Ovary (tissue), 9 donors: ENCODE results near the gene ACVR1C. TPM values are rescaled to one million over a fixed set of nuclear protein-coding genes. Genes with fewer than 3 reads are reported as not detected.

Experiments used
- DNase-seq, 5 donors: peaks; one replicate each; pipeline ENCODE4 v3.0.0-alpha.2; 2019 to 2020
- H3K27ac ChIP-seq, 2 donors: fragments of 200-600 bp; one replicate each; pipeline versions ENCODE4 v1.5.1 to v1.8.0; 2019 to 2022
- H3K27me3 ChIP-seq: fragments of 200-600 bp; one replicate; pipeline ENCODE4 v1.8.0; 2022
- H3K36me3 ChIP-seq: fragments of 200-600 bp; sonication (generic); one replicate; pipeline ENCODE4 v1.5.1; 2019
- H3K4me1 ChIP-seq: one replicate; pipeline ENCODE4 v1.8.1; 2013; ENCODE audit warnings: mild to moderate bottlenecking, moderate library complexity; ENCODE audit not compliant: insufficient read depth
- H3K4me3 ChIP-seq: fragments of 200-600 bp; sonication (generic); one replicate; pipeline ENCODE4 v1.5.1; 2017
- H3K9me3 ChIP-seq, 2 donors: fragments of 200-600 bp in 1 of 2; sonication (generic) in 1 of 2; one replicate each; pipeline versions ENCODE4 v1.5.1 to v1.8.1; 2013 to 2019; ENCODE audit warnings: mild to moderate bottlenecking in 1 of 2, moderate library complexity in 1 of 2
- EP300 ChIP-seq: sonication (generic); formaldehyde crosslinking; IDR thresholded peaks from one replicate; pipeline ENCODE4 v1.6.1; 2017; ENCODE audit warnings: antibody characterized with exemption
- POLR2A ChIP-seq: fragments of 450-650 bp; IDR thresholded peaks from one replicate; pipeline ENCODE4 v1.6.1; 2017; ENCODE audit warnings: antibody characterized with exemption, mild to moderate bottlenecking, moderate library complexity
- WGBS, 3 donors: extraction: QIAGEN DNeasy Blood & Tissue Kit in 1 of 3; methylation state at CpG; one replicate each; pipeline versions ENCODE4 v1.1.5 to v1.1.7; 2013 to 2017; 5-methylcytosine and 5-hydroxymethylcytosine counted together
- intact Hi-C, 4 donors: fragments of 100-400 bp; cut with DNase I; formaldehyde crosslinking; loops; one replicate each; pipeline versions ENCODE4 v1.11.0 to v1.15.1; 2022 to 2023
- polyA plus RNA-seq, 2 donors: library from polyadenylated mRNA; stranded (reverse); fragments of 200-250 nt in 1 of 2; fragments of 350-450 nt in 1 of 2; fragmentation: Illumina TruSeq in 1 of 2; extraction: RNeasy Lipid Tissue Mini Kit (QIAGEN cat#74804) in 1 of 2; gene quantifications; one replicate each; pipeline ENCODE4 v1.2.3, GENCODE V29; 2013 to 2014
- total RNA-seq, 7 donors: library from RNA; depleted of rRNA in 2 of 7; stranded (reverse); fragments of >200 nt in 2 of 7; fragmentation: NEBNext Ultra II Directional in 3 of 7; extraction: Animal tissue kit (Norgen Biotek cat#: 25700) in 3 of 7; gene quantifications; one replicate each; pipeline versions ENCODE4 v1.1.0 to v1.2.4, GENCODE V29; 2016 to 2023
- TF ChIP-seq, protein P1 (sequence below), 3 donors: fragments of 450-650 bp in 2 of 3; fragments of 200-600 bp in 1 of 3; IDR thresholded peaks; one replicate each; pipeline versions ENCODE4 v1.5.1 to v1.8.0; 2016 to 2022; ENCODE audit warnings: antibody characterized with exemption in 3 of 3, mild to moderate bottlenecking in 1 of 3
- donor health status: DM: no; HTN: no; CAD: no; lungs with moderate emphysema.
- donor health status: DM: no; HTN: no; CAD: no.
- donor health status: Bipolar disorder and iron deficiency.
- donor health status: DM: yes; HTN: yes; CAD: no.
- donor health status: DM: no; HTN: no; CAD: no.
- donor health status: DM: yes; HTN: yes; CAD: no.

ACVR1C gene
- total and polyA plus RNA-seq, 9 donors, result 0.45 to 8.7 (median 1.8) TPM

DNA sequence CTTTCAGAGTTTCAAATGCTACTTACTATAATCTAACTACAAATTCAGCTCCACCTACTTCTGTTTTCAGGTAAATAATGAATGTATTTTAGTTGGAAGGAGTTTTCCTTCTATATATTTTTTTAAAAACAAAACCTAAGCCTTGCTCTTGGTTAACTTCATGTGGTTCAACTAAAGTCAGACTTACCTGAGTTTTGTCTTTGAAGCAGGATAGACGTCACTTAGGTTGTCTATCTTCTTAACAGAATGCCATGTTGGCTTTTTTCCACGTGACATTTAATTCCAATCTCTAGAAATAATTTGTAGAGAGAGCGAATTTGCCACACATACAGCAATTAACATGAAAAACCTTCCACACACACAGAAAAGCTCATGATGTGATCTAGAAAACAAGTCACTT lies 140.9 kb downstream of the ACVR1C start:
- no peaks in the 10 kb centered on the region for H3K27me3 ChIP-seq
- H3K9me3 ChIP-seq, result no peaks in the 10 kb centered on the region
- intact Hi-C loops, result loop anchor here in 1 of 4 donors (10.0 kb wide), 1 partner anchor 527 kb away; no protein-coding TSS in a partner anchor
- no peaks in the 10 kb centered on the region for H3K36me3 ChIP-seq
- 83 to 85% (median 83%) methylated on average over 3 of the region's 3 CpGs for WGBS, 3 donors
- H3K27ac ChIP-seq, result no peak overlapping the region
- H3K4me3 ChIP-seq, result no peak overlapping the region
- peaks cover 2% of the 10 kb centered on the region for H3K4me1 ChIP-seq
- DNase-seq, result no peak
- no peak for TF ChIP-seq POLR2A
- TF ChIP-seq, protein P1, sequence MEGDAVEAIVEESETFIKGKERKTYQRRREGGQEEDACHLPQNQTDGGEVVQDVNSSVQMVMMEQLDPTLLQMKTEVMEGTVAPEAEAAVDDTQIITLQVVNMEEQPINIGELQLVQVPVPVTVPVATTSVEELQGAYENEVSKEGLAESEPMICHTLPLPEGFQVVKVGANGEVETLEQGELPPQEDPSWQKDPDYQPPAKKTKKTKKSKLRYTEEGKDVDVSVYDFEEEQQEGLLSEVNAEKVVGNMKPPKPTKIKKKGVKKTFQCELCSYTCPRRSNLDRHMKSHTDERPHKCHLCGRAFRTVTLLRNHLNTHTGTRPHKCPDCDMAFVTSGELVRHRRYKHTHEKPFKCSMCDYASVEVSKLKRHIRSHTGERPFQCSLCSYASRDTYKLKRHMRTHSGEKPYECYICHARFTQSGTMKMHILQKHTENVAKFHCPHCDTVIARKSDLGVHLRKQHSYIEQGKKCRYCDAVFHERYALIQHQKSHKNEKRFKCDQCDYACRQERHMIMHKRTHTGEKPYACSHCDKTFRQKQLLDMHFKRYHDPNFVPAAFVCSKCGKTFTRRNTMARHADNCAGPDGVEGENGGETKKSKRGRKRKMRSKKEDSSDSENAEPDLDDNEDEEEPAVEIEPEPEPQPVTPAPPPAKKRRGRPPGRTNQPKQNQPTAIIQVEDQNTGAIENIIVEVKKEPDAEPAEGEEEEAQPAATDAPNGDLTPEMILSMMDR (IDR thresholded peaks at IDR 0.05), result no peak
- TF ChIP-seq EP300, result no peak

DNA sequence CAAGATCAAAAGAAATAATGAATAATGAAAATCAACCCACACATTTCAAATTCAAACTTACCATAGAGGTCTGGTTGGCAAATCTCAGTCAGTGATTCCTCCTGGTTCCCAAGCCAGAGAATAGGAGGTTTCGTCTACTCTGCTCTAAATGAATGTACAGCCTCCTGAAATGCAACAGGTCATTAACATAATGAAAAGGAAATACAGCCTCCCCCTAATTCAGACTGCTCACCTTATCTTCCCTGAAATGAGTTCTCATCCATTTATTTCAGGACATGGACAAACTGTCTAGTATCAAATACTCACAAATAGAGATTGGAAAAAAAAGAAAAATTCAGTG lies 141.4 kb downstream of the ACVR1C start:
- Histone ChIP-seq H3K27me3 (no peaks in the 10 kb centered on the region), H3K27ac (no peak overlapping the region), H3K4me1 (peaks cover 2% of the 10 kb centered on the region), H3K4me3 (no peak overlapping the region), H3K36me3 (no peaks in the 10 kb centered on the region), H3K9me3 (no peaks in the 10 kb centered on the region)
- intact Hi-C loops, result loop anchor here in 1 of 4 donors (10.0 kb wide), 1 partner anchor 528 kb away; no protein-coding TSS in a partner anchor
- DNase-seq, result no peak
- no peak for TF ChIP-seq POLR2A
- TF ChIP-seq, protein P1 (IDR thresholded peaks at IDR 0.05), result no peak
- TF ChIP-seq EP300, result no peak
- 86 to 92% (median 92%) methylated on average over 1 of the region's 1 CpG for WGBS, 3 donors

DNA sequence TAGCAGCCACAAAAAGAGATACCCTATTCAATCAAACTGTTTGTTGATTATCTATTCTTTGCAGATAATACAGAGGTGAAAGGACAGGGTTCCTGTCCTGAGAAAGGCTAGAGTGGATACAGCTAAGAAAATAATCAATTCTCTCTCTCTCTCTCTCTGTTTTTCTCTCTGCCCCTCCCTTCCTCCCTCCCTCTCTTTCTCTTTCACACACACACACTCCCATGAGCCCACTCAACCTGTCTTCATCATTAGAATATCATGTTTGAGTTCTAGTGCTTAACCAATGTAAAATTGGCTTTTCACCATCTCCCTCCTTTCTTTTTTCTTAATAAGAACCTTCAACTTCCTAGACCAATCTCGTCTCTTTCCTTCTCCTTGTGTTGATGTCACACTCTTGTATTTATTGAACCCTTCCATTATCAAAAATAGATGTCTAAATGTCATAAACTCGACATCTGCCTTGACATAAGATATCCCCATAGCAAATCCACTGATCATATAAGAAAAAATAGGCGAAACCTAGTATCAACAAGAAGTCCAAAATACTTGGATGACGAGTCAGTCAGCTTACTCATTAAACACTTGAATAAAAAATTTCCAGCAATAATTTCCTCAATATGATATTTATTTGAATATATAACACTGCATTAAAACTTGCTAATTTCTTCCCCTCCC lies 141.9 kb downstream of the ACVR1C start:
- Histone ChIP-seq H3K4me1 (peaks cover 2% of the 10 kb centered on the region), H3K27ac (no peak overlapping the region), H3K27me3 (no peaks in the 10 kb centered on the region), H3K36me3 (no peaks in the 10 kb centered on the region), H3K9me3 (no peaks in the 10 kb centered on the region), H3K4me3 (no peak overlapping the region)
- intact Hi-C loops, result loop anchor here in 1 of 4 donors (10.0 kb wide), 1 partner anchor 528 kb away; no protein-coding TSS in a partner anchor
- no peak for DNase-seq
- no peak for TF ChIP-seq EP300
- TF ChIP-seq, protein P1 (IDR thresholded peaks at IDR 0.05), result no peak
- TF ChIP-seq POLR2A, result no peak
- whole genome bisulfite sequencing, 3 donors, result 83 to 85% (median 83%) methylated on average over 4 of the region's 4 CpGs

DNA sequence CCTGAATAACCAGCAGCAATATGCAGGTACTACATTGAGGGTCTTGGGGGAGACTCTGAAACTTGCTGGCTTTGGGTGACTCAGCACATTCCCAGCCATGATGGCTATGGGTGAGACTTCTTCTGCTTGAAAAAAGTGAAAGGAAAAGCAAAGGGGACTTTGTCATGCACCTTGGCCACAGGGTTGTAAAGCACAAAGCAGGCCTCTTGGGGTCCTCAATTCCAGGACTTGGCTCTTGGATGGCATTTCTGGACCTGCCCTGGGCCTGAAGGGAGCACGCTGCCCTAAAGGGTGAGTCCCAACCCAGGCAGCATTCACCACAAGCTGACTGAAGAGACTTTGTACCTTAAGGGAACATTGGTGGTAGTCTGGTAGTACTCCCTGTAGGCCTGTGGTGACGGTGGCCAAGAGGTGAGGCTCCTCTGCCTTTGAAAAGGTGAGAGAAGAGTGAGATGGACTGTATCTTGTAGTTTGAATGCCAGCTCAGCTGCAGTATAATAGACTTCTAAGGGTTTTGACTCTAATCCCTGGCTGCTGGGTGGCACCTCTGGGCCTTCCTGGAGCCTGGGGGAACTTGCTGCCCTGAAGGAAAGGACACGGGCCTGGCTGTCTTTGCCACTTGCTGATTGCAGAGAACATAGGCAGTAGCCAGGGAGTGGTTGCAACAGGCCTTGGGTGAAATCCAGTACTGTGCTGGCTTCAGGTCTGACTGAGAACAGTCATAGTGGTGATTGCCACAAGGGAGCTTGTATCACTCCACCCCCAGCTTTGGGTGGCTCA lies 148.3 kb downstream of the ACVR1C start:
- DNase-seq, result no peak
- H3K36me3 ChIP-seq, result no peaks in the 10 kb centered on the region
- TF ChIP-seq, protein P1 (IDR thresholded peaks at IDR 0.05), result no peak
- no peak for TF ChIP-seq POLR2A
- TF ChIP-seq EP300, result no peak
- no peaks in the 10 kb centered on the region for H3K27me3 ChIP-seq
- 89 to 95% (median 91%) methylated on average over 3 of the region's 3 CpGs for WGBS, 3 donors
- H3K9me3 ChIP-seq, result no peaks in the 10 kb centered on the region
- H3K27ac ChIP-seq, result no peak overlapping the region
- no peaks in the 10 kb centered on the region for H3K4me1 ChIP-seq
- no peak overlapping the region for H3K4me3 ChIP-seq
- intact Hi-C loops, result loop anchor here in 1 of 4 donors (10.0 kb wide), 1 partner anchor 534 kb away; no protein-coding TSS in a partner anchor
